ENCODE results near the gene CDK4. TPM values are rescaled to one million over a fixed set of nuclear protein-coding genes. Genes with fewer than 3 reads are reported as not detected.

Gene CDK4
- total and polyA plus RNA-seq, 4 donors, result 28.1 to 69.1 (median 38.2) TPM

DNA sequence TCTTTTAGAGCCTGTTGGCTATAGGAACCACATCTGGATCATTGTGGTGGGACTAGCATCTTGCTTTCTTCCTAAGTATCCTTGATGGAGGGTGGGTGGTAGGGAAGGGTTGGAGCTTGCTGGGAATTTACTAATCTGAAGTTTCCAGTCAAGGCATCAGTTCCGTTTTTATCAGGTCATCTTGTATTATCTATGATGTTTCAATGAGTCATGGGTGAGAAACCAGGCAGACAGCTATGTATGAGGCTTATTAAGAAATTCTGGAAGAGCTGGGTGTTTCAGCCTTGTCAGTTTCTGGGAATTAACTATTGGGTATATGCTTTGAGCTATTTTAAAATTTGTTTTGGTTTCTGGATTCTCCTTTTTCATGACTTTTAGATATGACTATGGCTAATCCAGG, 41.8 kb upstream of the CDK4 start (continued):
- TF ChIP-seq, protein P1, sequence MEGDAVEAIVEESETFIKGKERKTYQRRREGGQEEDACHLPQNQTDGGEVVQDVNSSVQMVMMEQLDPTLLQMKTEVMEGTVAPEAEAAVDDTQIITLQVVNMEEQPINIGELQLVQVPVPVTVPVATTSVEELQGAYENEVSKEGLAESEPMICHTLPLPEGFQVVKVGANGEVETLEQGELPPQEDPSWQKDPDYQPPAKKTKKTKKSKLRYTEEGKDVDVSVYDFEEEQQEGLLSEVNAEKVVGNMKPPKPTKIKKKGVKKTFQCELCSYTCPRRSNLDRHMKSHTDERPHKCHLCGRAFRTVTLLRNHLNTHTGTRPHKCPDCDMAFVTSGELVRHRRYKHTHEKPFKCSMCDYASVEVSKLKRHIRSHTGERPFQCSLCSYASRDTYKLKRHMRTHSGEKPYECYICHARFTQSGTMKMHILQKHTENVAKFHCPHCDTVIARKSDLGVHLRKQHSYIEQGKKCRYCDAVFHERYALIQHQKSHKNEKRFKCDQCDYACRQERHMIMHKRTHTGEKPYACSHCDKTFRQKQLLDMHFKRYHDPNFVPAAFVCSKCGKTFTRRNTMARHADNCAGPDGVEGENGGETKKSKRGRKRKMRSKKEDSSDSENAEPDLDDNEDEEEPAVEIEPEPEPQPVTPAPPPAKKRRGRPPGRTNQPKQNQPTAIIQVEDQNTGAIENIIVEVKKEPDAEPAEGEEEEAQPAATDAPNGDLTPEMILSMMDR (IDR thresholded peaks at IDR 0.05; ENCODE audit: low read depth, low read length, missing input control), result no peak
- TF ChIP-seq FOXA1 (IDR thresholded peaks at IDR 0.05), result no peak
- TF ChIP-seq NR2F2 (IDR thresholded peaks at IDR 0.05), result no peak
- no peak for TF ChIP-seq HNF4A (conservative IDR thresholded peaks at IDR 0.05)
- TF ChIP-seq MAX (IDR thresholded peaks at IDR 0.05), result no peak
- no peak for TF ChIP-seq ATF3 (IDR thresholded peaks at IDR 0.05)
- no peak for TF ChIP-seq JUND (IDR thresholded peaks at IDR 0.05)
- TF ChIP-seq RXRA (IDR thresholded peaks at IDR 0.05), result no peak
- no peak for TF ChIP-seq FOXA2 (IDR thresholded peaks at IDR 0.05)

GRCh38 chr12:57783861-57784260, 31.8 kb upstream of the CDK4 start:
- Histone ChIP-seq H3K27me3 (ENCODE audit: control insufficient read depth in 4 of 4, insufficient read depth in 4 of 4, low read length in 3 of 4) (no peaks in the 10 kb centered on the region), H3K36me3 (ENCODE audit: control insufficient read depth in 4 of 4, insufficient read depth in 3 of 4, low read depth in 1 of 4, low read length in 3 of 4) (peaks cover 10 to 27% (median 18%) of the 10 kb centered on the region in 4 donors), H3K4me1 (ENCODE audit: control insufficient read depth in 4 of 4, insufficient read depth in 4 of 4, low read length in 3 of 4) (peaks cover 0 to 19% (median 15%) of the 10 kb centered on the region in 4 donors), H3K9me3 (ENCODE audit: control insufficient read depth in 4 of 4, low read length in 3 of 4) (no peaks in the 10 kb centered on the region), H3K4me3 (ENCODE audit: low read depth in 1 of 3, low read length in 3 of 3) (no peak overlapping the region), H3K27ac (ENCODE audit: low read depth in 1 of 2, low read length in 2 of 2) (no peak overlapping the region), H3K9ac (ENCODE audit: low read depth in 1 of 2, low read length in 2 of 2) (no peak overlapping the region)
- 95% methylated on average over 11 of the region's 11 CpGs for WGBS
- TF ChIP-seq RAD21 (IDR thresholded peaks at IDR 0.05), result no peak
- no peak for TF ChIP-seq MAX (IDR thresholded peaks at IDR 0.05)
- TF ChIP-seq SP1 (IDR thresholded peaks at IDR 0.05), result no peak
- no peak for TF ChIP-seq EGR1 (IDR thresholded peaks at IDR 0.05; ENCODE audit: low read depth in 2 of 2)
- no peak for TF ChIP-seq GABPA (IDR thresholded peaks at IDR 0.05 in 1 of 2, conservative IDR thresholded peaks at IDR 0.05 in 1 of 2)
- no peak for TF ChIP-seq FOXA1 (IDR thresholded peaks at IDR 0.05)
- no peak for DNase-seq (ENCODE audit: low spot score)

- Histone ChIP-seq H3K9ac (ENCODE audit: low read depth in 1 of 2, low read length in 2 of 2) (peak overlapping the region; percentile 82), H3K4me3 (ENCODE audit: low read depth in 1 of 3, low read length in 3 of 3) (peak overlapping the region; percentile 74 to 99 (median 98)), H3K36me3 (ENCODE audit: control insufficient read depth in 4 of 4, insufficient read depth in 3 of 4, low read depth in 1 of 4, low read length in 3 of 4) (peaks cover 8 to 24% (median 18%) of the 10 kb centered on the region in 4 donors), H3K27ac (ENCODE audit: low read depth in 1 of 2, low read length in 2 of 2) (no peak overlapping the region), H3K4me1 (ENCODE audit: control insufficient read depth in 4 of 4, insufficient read depth in 4 of 4, low read length in 3 of 4) (peaks cover 0 to 19% (median 15%) of the 10 kb centered on the region in 4 donors), H3K9me3 (ENCODE audit: control insufficient read depth in 4 of 4, low read length in 3 of 4) (no peaks in the 10 kb centered on the region), H3K27me3 (ENCODE audit: control insufficient read depth in 4 of 4, insufficient read depth in 4 of 4, low read length in 3 of 4) (no peaks in the 10 kb centered on the region)
- WGBS, result 83% methylated on average over 12 of the region's 12 CpGs
- TF ChIP-seq FOXA2 (IDR thresholded peaks at IDR 0.05) (no peak), HNF4G (IDR thresholded peaks at IDR 0.05) (no peak), NR2F2 (IDR thresholded peaks at IDR 0.05) (no peak), YY1 (IDR thresholded peaks at IDR 0.05) (no peak), ATF3 (IDR thresholded peaks at IDR 0.05) (no peak), GABPA (IDR thresholded peaks at IDR 0.05 in 1 of 2, conservative IDR thresholded peaks at IDR 0.05 in 1 of 2) (no peak)
- TF ChIP-seq, protein P2, sequence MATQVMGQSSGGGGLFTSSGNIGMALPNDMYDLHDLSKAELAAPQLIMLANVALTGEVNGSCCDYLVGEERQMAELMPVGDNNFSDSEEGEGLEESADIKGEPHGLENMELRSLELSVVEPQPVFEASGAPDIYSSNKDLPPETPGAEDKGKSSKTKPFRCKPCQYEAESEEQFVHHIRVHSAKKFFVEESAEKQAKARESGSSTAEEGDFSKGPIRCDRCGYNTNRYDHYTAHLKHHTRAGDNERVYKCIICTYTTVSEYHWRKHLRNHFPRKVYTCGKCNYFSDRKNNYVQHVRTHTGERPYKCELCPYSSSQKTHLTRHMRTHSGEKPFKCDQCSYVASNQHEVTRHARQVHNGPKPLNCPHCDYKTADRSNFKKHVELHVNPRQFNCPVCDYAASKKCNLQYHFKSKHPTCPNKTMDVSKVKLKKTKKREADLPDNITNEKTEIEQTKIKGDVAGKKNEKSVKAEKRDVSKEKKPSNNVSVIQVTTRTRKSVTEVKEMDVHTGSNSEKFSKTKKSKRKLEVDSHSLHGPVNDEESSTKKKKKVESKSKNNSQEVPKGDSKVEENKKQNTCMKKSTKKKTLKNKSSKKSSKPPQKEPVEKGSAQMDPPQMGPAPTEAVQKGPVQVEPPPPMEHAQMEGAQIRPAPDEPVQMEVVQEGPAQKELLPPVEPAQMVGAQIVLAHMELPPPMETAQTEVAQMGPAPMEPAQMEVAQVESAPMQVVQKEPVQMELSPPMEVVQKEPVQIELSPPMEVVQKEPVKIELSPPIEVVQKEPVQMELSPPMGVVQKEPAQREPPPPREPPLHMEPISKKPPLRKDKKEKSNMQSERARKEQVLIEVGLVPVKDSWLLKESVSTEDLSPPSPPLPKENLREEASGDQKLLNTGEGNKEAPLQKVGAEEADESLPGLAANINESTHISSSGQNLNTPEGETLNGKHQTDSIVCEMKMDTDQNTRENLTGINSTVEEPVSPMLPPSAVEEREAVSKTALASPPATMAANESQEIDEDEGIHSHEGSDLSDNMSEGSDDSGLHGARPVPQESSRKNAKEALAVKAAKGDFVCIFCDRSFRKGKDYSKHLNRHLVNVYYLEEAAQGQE (IDR thresholded peaks at IDR 0.05), result no peak
- no peak for DNase-seq (ENCODE audit: low spot score)
Measured at GRCh38 chr12:57783466-57783801, 31.3 kb upstream of the CDK4 start.
